ENCODE results near the gene CD274.

Gene CD274

DNA sequence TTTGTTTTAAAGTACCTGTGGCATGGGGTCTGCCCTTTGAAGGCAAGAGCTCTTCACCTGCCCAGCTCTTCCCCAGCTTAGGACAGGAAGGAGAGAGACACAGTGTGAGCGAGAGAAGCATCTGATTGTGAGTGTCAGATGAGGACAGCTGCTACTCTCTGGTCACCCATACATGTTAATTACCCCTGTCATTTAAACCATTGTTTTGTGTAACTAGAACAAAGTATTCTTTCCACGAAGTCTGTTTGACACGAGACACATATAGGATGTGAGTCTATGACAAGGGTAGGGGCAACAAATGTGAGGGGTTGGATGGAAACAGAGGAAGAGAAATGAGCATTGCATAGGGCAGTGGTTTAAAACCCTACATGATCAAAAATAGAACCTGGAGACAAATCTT is 3.0 kb upstream of the CD274 start:
- Histone ChIP-seq H3K79me2 (ENCODE audit: control insufficient read depth, insufficient read depth, low read length) (no peaks in the 10 kb centered on the region), H3K23ac (ENCODE audit: low read length) (no peak overlapping the region), H3K56ac (ENCODE audit: low read length) (no peak overlapping the region), H3K36me3 (ENCODE audit: control insufficient read depth, insufficient read depth, low read length) (no peaks in the 10 kb centered on the region), H3K79me1 (ENCODE audit: low read length) (no peaks in the 10 kb centered on the region), H3K27me3 (ENCODE audit: insufficient read depth, low read length, poor library complexity) (no peaks in the 10 kb centered on the region), H3K4me1 (ENCODE audit: control insufficient read depth, low read depth, low read length) (no peaks in the 10 kb centered on the region), H4K5ac (ENCODE audit: low read length) (no peak overlapping the region), H2BK15ac (replicated peaks; ENCODE audit: low read depth) (no peak overlapping the region), H2AK5ac (ENCODE audit: low read length) (no peak overlapping the region), H3K27ac (ENCODE audit: low read depth, low read length) (no peak overlapping the region), H2BK120ac (ENCODE audit: low read depth, low read length) (no peak overlapping the region), H3K4me3 (ENCODE audit: low read length) (no peak overlapping the region), H2BK5ac (ENCODE audit: low read length) (no peak overlapping the region), H3K18ac (ENCODE audit: low read length) (no peak overlapping the region), H3K4me2 (ENCODE audit: low read length) (no peak overlapping the region), H4K8ac (ENCODE audit: low read depth, low read length) (no peak overlapping the region), H3K4ac (ENCODE audit: low read depth, low read length) (no peak overlapping the region), H3K9ac (ENCODE audit: low read length) (no peak overlapping the region)
- no CpG with 5 or more reads among the region's 3 CpGs for WGBS (ENCODE audit: extremely low coverage, insufficient coverage, low lambda C conversion rate)
- no peak for DNase-seq

- Histone ChIP-seq H3K79me2 (ENCODE audit: control insufficient read depth, insufficient read depth, low read length) (no peaks in the 10 kb centered on the region), H3K56ac (ENCODE audit: low read length) (no peak overlapping the region), H4K5ac (ENCODE audit: low read length) (no peak overlapping the region), H3K4me2 (ENCODE audit: low read length) (no peak overlapping the region), H3K79me1 (ENCODE audit: low read length) (no peaks in the 10 kb centered on the region), H3K23ac (ENCODE audit: low read length) (no peak overlapping the region), H3K27me3 (ENCODE audit: insufficient read depth, low read length, poor library complexity) (no peaks in the 10 kb centered on the region), H2BK120ac (ENCODE audit: low read depth, low read length) (no peak overlapping the region), H2BK5ac (ENCODE audit: low read length) (no peak overlapping the region), H3K36me3 (ENCODE audit: control insufficient read depth, insufficient read depth, low read length) (no peaks in the 10 kb centered on the region), H3K9ac (ENCODE audit: low read length) (no peak overlapping the region), H2AK5ac (ENCODE audit: low read length) (no peak overlapping the region), H3K4me1 (ENCODE audit: control insufficient read depth, low read depth, low read length) (no peaks in the 10 kb centered on the region), H3K27ac (ENCODE audit: low read depth, low read length) (no peak overlapping the region), H3K4ac (ENCODE audit: low read depth, low read length) (no peak overlapping the region), H3K18ac (ENCODE audit: low read length) (no peak overlapping the region), H2BK15ac (replicated peaks; ENCODE audit: low read depth) (no peak overlapping the region), H3K4me3 (ENCODE audit: low read length) (no peak overlapping the region), H4K8ac (ENCODE audit: low read depth, low read length) (no peak overlapping the region)
- WGBS (ENCODE audit: extremely low coverage, insufficient coverage, low lambda C conversion rate) = no CpG with 5 or more reads among the region's 2 CpGs
- no peak for DNase-seq
Observed at GRCh38 chr9:5448016-5448415, 2.3 kb upstream of the CD274 start.

DNA sequence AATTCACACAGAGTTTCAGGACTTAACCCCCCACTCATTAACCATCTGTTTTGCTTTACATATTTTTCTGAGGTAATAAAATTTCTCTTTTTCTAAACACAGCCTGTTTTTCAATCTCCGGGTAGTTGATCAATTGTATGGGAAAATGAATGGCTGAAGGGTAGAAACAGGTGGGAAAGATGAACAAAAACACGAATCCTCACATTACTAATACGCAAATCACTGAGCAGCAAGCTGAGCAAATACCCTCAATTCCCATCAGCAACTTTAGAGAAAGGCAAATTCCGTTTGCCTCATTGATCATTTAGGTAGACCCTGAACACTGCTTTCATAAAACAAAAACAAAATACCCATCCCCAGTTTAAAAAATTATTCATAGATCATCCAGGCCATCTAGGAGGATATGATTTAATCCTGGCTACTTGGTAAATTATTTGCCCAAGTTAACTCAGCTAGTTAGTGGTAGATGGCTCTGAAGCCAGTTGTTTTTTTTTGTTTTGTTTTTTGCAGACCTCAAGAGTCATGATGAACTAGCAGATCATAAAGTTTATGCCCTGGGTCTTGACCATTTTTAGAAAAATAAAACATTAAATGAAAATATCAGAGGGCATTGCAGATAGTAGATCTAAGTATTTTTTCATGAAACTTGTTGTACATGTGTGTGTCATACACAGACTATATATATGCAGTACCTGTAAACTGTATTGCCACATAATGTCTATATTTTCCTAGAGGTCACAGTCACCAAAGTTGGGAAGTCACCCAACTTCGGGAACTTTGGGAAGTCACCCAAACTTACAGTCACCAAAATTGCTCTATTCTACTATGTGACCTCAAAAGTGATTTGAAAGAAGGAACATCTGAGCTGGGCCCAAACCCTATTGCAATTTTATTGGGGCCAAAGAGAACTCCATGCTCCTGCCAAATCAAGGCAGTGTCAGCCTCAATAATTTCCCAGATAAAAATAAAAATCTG is 1.6 kb upstream of the CD274 start:
- H2BK120ac ChIP-seq (ENCODE audit: low read depth, low read length) = no peak overlapping the region
- no peak overlapping the region for H3K4me3 ChIP-seq (ENCODE audit: low read length)
- no peak overlapping the region for H2AK5ac ChIP-seq (ENCODE audit: low read length)
- H3K23ac ChIP-seq (ENCODE audit: low read length) = no peak overlapping the region
- H3K4ac ChIP-seq (ENCODE audit: low read depth, low read length) = no peak overlapping the region
- H2BK15ac ChIP-seq (replicated peaks; ENCODE audit: low read depth) = no peak overlapping the region
- H2BK5ac ChIP-seq (ENCODE audit: low read length) = no peak overlapping the region
- H3K27ac ChIP-seq (ENCODE audit: low read depth, low read length) = no peak overlapping the region
- no peak for DNase-seq
- H4K8ac ChIP-seq (ENCODE audit: low read depth, low read length) = no peak overlapping the region
- no peak overlapping the region for H3K18ac ChIP-seq (ENCODE audit: low read length)
- H3K79me1 ChIP-seq (ENCODE audit: low read length) = no peaks in the 10 kb centered on the region
- no peak overlapping the region for H3K56ac ChIP-seq (ENCODE audit: low read length)
- H4K5ac ChIP-seq (ENCODE audit: low read length) = no peak overlapping the region
- no peaks in the 10 kb centered on the region for H3K27me3 ChIP-seq (ENCODE audit: insufficient read depth, low read length, poor library complexity)
- H3K9ac ChIP-seq (ENCODE audit: low read length) = no peak overlapping the region
- no peak overlapping the region for H3K4me2 ChIP-seq (ENCODE audit: low read length)
- no peaks in the 10 kb centered on the region for H3K36me3 ChIP-seq (ENCODE audit: control insufficient read depth, insufficient read depth, low read length)
- no CpG with 5 or more reads among the region's 5 CpGs for WGBS (ENCODE audit: extremely low coverage, insufficient coverage, low lambda C conversion rate)
- H3K79me2 ChIP-seq (ENCODE audit: control insufficient read depth, insufficient read depth, low read length) = no peaks in the 10 kb centered on the region
- H3K4me1 ChIP-seq (ENCODE audit: control insufficient read depth, low read depth, low read length) = no peaks in the 10 kb centered on the region

DNA sequence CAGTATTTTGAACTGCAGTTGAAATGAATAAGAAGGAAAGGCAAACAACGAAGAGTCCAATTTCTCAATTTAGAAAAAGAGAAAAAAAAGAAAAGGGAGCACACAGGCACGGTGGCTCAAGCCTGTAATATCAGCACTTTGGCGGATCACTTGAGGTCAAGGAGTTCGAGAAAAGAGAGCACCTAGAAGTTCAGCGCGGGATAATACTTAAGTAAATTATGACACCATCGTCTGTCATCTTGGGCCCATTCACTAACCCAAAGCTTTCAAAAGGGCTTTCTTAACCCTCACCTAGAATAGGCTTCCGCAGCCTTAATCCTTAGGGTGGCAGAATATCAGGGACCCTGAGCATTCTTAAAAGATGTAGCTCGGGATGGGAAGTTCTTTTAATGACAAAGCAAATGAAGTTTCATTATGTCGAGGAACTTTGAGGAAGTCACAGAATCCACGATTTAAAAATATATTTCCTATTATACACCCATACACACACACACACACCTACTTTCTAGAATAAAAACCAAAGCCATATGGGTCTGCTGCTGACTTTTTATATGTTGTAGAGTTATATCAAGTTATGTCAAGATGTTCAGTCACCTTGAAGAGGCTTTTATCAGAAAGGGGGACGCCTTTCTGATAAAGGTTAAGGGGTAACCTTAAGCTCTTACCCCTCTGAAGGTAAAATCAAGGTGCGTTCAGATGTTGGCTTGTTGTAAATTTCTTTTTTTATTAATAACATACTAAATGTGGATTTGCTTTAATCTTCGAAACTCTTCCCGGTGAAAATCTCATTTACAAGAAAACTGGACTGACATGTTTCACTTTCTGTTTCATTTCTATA is 602 bp upstream of the CD274 start:
- Histone ChIP-seq H3K9ac (ENCODE audit: low read length) (no peak overlapping the region), H3K4ac (ENCODE audit: low read depth, low read length) (no peak overlapping the region), H3K4me1 (ENCODE audit: control insufficient read depth, low read depth, low read length) (no peaks in the 10 kb centered on the region), H2BK120ac (ENCODE audit: low read depth, low read length) (no peak overlapping the region), H3K4me3 (ENCODE audit: low read length) (no peak overlapping the region), H2BK15ac (replicated peaks; ENCODE audit: low read depth) (no peak overlapping the region), H3K27me3 (ENCODE audit: insufficient read depth, low read length, poor library complexity) (no peaks in the 10 kb centered on the region), H2BK5ac (ENCODE audit: low read length) (no peak overlapping the region), H3K56ac (ENCODE audit: low read length) (no peak overlapping the region), H3K23ac (ENCODE audit: low read length) (no peak overlapping the region), H3K18ac (ENCODE audit: low read length) (no peak overlapping the region), H4K8ac (ENCODE audit: low read depth, low read length) (no peak overlapping the region), H4K5ac (ENCODE audit: low read length) (no peak overlapping the region), H2AK5ac (ENCODE audit: low read length) (no peak overlapping the region), H3K79me1 (ENCODE audit: low read length) (no peaks in the 10 kb centered on the region), H3K4me2 (ENCODE audit: low read length) (peak overlapping the region; percentile 19), H3K79me2 (ENCODE audit: control insufficient read depth, insufficient read depth, low read length) (no peaks in the 10 kb centered on the region), H3K36me3 (ENCODE audit: control insufficient read depth, insufficient read depth, low read length) (no peaks in the 10 kb centered on the region), H3K27ac (ENCODE audit: low read depth, low read length) (no peak overlapping the region)
- WGBS (ENCODE audit: extremely low coverage, insufficient coverage, low lambda C conversion rate) = no CpG with 5 or more reads among the region's 15 CpGs
- no peak for DNase-seq

- H3K9ac ChIP-seq (ENCODE audit: low read length) = no peak overlapping the region
- no peak overlapping the region for H3K27ac ChIP-seq (ENCODE audit: low read depth, low read length)
- no peak overlapping the region for H3K4ac ChIP-seq (ENCODE audit: low read depth, low read length)
- H3K18ac ChIP-seq (ENCODE audit: low read length) = no peak overlapping the region
- no peaks in the 10 kb centered on the region for H3K36me3 ChIP-seq (ENCODE audit: control insufficient read depth, insufficient read depth, low read length)
- no peak overlapping the region for H2BK5ac ChIP-seq (ENCODE audit: low read length)
- no peak overlapping the region for H3K4me3 ChIP-seq (ENCODE audit: low read length)
- no peaks in the 10 kb centered on the region for H3K79me1 ChIP-seq (ENCODE audit: low read length)
- no peak overlapping the region for H2BK15ac ChIP-seq (replicated peaks; ENCODE audit: low read depth)
- no peak overlapping the region for H2BK120ac ChIP-seq (ENCODE audit: low read depth, low read length)
- no peak overlapping the region for H3K23ac ChIP-seq (ENCODE audit: low read length)
- no peak overlapping the region for H4K8ac ChIP-seq (ENCODE audit: low read depth, low read length)
- no peak overlapping the region for H4K5ac ChIP-seq (ENCODE audit: low read length)
- H3K4me1 ChIP-seq (ENCODE audit: control insufficient read depth, low read depth, low read length) = no peaks in the 10 kb centered on the region
- H3K79me2 ChIP-seq (ENCODE audit: control insufficient read depth, insufficient read depth, low read length) = no peaks in the 10 kb centered on the region
- H2AK5ac ChIP-seq (ENCODE audit: low read length) = no peak overlapping the region
- H3K4me2 ChIP-seq (ENCODE audit: low read length) = no peak overlapping the region
- no peak overlapping the region for H3K56ac ChIP-seq (ENCODE audit: low read length)
- no peaks in the 10 kb centered on the region for H3K27me3 ChIP-seq (ENCODE audit: insufficient read depth, low read length, poor library complexity)
- no CpG with 5 or more reads among the region's 1 CpG for WGBS (ENCODE audit: extremely low coverage, insufficient coverage, low lambda C conversion rate)
- no peak for DNase-seq
Observed at GRCh38 chr9:5452286-5452609, 1.9 kb downstream of the CD274 start.

All from mesendoderm (in vitro differentiated cells).